Cardiac atrium fibroblast (primary cell): ENCODE results near the gene KRTAP12-3. TPM values are rescaled to one million over a fixed set of nuclear protein-coding genes. Genes with fewer than 3 reads are reported as not detected.

ENCODE experiments used
- total RNA-seq: library from RNA; depleted of rRNA; stranded (reverse); fragments of >200 nt; gene quantifications from 2 replicates; pipeline ENCODE4 v1.2.3, GENCODE V29; 2015

The KRTAP12-3 gene
- total RNA-seq = not detected in 2 replicates

GRCh38 chr21:44657635-44658540, at the start of gene KRTAP12-3:
TSS of gene KRTAP12-3 (plus strand) at chr21:44657932. CDS start at chr21:44657980, 48 bp downstream.

DNA sequence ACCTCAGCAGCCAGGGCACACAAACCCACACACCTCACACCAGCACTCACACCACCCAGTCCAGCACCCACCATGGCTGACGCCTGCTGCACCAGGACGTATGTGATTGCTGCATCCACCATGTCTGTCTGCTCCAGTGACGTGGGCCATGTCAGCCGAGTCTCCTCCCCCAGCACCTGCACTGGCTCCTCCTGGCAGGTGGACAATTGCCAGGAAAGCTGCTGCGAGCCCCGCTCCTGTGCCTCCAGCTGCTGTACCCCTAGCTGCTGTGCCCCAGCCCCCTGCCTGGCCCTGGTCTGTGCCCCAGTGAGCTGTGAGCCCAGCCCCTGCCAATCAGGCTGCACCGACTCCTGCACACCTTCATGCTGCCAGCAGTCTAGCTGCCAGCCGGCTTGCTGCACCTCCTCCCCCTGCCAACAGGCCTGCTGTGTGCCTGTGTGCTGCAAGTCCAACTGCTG, 45.7 kb upstream of the KRTAP12-3 start, which contains the start of gene KRTAP10-8:
Gene KRTAP10-8, plus strand, starts transcription at position 51 of the 458 bp plus-strand sequence. Its CDS starts 22 bp downstream, at position 73.

DNA sequence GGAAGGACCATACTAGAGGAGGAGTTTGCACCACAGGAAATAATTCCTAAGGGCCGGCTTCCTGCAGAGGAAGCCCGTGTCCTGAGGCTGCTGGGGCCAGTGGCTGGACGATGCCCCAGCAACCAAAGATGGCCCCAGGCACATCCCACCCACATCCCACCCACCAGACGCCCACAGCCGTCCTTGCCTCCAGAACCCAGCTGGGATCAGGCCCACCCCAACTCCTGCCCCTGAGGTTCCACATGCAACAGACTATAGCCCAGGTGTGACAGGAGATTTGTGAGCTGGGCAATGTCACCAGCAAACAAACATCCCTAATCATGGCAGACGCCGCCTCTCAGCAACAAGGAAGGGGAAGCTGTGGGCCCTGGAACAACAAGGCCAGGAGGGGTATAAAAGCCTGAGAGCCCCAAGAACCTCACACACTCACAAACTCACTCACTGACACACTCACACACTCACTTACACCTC, 31.0 kb upstream of the KRTAP12-3 start, which contains the start of gene KRTAP10-9:
Gene KRTAP10-9, plus strand, starts transcription at position 421 of the 471 bp plus-strand sequence. CDS start 79 bp downstream, outside the sequence.

DNA sequence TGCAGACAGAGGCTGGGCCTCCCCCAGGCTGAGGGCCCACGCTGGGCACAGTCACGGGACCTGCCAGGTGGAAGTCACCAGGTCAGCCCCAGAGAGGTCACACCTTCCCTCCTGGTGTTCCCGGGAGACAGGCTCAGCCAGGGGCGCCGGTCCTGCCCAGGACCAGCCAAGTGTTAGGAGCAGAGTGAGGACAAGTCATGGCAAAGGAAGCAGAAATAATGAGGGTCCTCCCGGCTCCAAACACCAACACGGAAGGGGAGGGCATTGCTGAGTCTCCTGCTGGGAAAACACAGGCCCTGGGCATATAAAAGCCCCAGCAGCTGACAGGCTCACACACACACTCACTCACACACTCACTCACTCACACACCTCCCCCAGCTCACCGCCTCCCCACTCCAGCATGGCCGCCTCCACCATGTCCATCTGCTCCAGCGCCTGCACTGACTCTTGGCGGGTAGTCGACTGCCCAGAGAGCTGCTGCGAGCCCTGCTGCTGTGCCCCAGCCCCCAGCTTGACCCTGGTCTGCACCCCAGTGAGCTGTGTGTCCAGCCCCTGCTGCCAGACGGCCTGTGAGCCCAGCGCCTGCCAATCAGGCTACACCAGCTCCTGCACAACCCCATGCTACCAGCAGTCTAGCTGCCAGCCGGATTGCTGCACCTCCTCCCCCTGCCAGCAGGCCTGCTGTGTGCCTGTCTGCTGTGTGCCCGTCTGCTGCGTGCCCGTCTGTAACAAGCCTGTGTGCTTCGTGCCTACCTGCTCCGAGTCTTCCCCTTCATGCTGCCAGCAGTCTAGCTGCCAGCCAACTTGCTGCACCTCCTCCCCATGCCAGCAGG, 20.5 kb upstream of the KRTAP12-3 start, which contains the start of gene KRTAP10-10:
Gene KRTAP10-10, plus strand, starts transcription at position 339 of the 833 bp plus-strand sequence. Its CDS starts 62 bp downstream, at position 401.

DNA sequence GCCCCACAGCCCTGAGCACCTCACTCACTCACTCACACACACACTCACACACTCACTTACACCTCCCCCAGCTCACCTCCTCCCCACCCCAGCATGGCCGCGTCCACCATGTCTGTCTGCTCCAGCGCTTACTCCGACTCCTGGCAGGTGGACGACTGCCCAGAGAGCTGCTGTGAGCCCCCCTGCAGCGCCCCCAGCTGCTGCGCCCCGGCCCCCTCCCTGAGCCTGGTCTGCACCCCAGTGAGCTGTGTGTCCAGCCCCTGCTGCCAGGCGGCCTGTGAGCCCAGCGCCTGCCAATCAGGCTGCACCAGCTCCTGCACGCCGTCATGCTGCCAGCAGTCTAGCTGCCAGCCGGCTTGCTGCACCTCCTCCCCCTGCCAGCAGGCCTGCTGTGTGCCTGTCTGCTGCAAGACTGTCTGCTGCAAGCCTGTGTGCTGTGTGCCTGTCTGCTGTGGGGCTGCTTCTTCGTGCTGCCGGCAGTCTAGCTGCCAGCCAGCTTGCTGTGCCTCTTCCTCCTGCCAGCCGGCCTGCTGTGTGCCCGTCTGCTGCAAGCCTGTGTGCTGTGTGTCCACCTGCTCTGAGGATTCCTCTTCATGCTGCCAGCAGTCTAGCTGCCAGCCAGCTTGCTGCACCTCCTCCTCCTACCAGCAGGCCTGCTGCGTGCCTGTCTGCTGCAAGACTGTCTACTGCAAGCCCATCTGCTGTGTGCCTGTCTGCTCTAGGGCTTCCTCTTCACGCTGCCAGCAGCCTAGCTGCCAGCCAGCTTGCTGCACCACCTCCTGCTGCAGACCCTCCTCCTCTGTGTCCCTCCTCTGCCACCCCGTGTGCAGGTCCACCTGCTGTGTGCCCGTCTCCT, 11.1 kb upstream of the KRTAP12-3 start, which contains the start of gene KRTAP10-11:
Gene KRTAP10-11, plus strand, starts transcription at position 49 of the 856 bp plus-strand sequence. Its CDS starts 45 bp downstream, at position 94.

DNA sequence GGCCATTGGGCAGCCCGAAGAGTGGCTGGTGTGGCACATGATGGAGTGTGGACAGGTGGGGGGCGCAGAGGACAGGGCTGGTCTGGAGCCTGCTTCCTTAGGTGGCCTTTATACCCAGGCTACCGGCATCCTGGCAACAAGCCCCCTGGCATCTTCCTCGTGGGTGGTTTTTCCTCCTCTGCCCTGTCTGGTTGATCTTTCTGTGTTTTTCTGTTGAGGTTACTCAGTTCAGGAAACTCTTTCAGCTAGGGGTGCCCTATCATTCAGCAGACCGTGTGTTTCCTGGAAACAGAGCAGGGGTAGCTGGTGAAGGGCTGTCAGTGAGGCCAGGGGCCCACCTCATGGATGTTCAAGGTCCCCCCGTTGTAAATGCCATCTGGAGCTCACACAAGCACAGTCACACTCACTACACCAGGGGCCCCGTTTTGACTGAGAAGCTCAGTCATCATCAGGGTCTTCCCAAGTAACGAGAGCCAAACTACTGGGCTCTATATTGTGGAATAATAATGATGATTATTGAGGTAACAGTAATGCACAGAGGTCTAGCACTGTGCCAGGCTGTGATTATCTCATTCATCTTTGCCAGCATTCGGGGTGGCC, 3.1 kb upstream of the KRTAP12-3 start, which contains the start of gene KRTAP12-4:
Gene KRTAP12-4, minus strand, starts transcription at position 84 of the 600 bp plus-strand sequence. Its CDS starts 45 bp downstream, at position 39.

GRCh38 chr21:44666401-44667320, 8.9 kb downstream of the KRTAP12-3 start, which contains the start of gene KRTAP12-2:
TSS of gene KRTAP12-2 (minus strand) at chr21:44666927. CDS start at chr21:44666886, 41 bp downstream.

DNA sequence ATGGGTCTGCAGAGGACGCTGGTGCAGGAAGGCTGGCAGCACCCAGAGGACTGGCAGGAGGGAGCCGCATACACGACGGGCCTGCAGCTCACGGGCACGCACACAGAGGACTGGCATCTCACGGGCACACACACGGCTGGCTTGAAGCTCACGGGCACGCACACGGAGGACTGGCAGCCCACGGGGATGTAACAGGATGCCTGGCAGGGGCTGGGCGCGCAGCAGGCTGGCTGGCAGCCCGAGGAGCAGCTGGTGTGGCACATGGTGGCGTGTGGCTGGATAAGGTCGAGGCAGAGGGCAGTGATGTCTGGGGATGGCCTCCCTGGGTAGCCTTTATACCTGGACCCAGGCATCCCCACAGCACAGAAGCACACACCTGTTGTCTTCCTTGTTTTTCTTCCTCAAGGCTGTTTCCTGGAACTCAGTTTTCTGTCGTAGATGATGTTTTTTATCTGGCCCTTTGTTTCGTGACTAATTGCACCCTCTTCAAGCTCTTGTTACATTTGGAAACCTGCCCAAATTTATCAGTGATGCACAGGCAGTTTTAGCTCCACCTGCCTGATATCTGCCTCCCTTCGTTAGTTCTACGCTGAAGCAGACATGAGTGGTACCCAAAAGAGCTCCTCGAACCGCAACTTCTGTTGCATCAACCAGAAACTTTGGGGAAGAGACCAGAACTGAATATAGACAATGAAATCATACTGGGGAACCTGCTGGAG, 24.3 kb downstream of the KRTAP12-3 start, which contains the start of gene KRTAP12-1:
Gene KRTAP12-1, minus strand, starts transcription at position 303 of the 719 bp plus-strand sequence. Its CDS starts 40 bp downstream, at position 263.

DNA sequence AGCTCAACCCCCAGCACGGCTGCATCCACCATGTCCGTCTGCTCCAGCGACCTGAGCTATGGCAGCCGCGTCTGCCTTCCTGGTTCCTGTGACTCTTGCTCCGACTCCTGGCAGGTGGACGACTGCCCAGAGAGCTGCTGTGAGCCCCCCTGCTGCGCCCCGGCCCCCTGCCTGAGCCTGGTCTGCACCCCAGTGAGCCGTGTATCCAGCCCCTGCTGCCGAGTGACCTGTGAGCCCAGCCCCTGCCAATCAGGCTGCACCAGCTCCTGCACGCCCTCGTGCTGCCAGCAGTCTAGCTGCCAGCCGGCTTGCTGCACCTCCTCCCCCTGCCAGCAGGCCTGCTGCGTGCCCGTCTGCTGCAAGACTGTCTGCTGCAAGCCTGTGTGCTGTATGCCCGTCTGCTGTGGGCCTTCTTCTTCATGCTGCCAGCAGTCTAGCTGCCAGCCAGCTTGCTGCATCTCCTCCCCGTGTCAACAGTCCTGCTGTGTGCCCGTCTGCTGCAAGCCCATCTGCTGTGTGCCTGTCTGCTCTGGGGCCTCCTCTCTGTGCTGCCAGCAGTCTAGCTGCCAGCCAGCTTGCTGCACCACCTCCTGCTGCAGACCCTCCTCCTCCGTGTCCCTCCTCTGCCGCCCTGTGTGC, 39.6 kb downstream of the KRTAP12-3 start, which contains the start of gene KRTAP10-12:
Gene KRTAP10-12, plus strand, starts transcription at position 1 of the 639 bp plus-strand sequence. Its CDS starts 30 bp downstream, at position 31.

Other genes with a start within 250 kb of the KRTAP12-3 start
- gene LRRC3, start 202.4 kb upstream of the KRTAP12-3 start, total RNA-seq = 3.6 and 3.7 TPM in 2 replicates
- gene KRTAP10-1, start 117.7 kb upstream of the KRTAP12-3 start, total RNA-seq = not detected in 2 replicates
- not detected in 2 replicates for gene KRTAP10-2, start 106.4 kb upstream of the KRTAP12-3 start, total RNA-seq
- gene KRTAP10-3, start 99.1 kb upstream of the KRTAP12-3 start, total RNA-seq = not detected in 2 replicates
- gene KRTAP10-4, start 84.2 kb upstream of the KRTAP12-3 start, total RNA-seq = not detected in 2 replicates
- gene KRTAP10-5, start 77.3 kb upstream of the KRTAP12-3 start, total RNA-seq = not detected in 2 replicates
- not detected in 2 replicates for gene KRTAP10-6, start 65.4 kb upstream of the KRTAP12-3 start, total RNA-seq
- not detected in 2 replicates for gene KRTAP10-7, start 57.3 kb upstream of the KRTAP12-3 start, total RNA-seq
- gene KRTAP10-8, start 45.9 kb upstream of the KRTAP12-3 start, total RNA-seq = not detected in 2 replicates
- not detected in 2 replicates for gene KRTAP10-9, start 30.8 kb upstream of the KRTAP12-3 start, total RNA-seq
- gene KRTAP10-10, start 20.6 kb upstream of the KRTAP12-3 start, total RNA-seq = not detected in 2 replicates
- gene KRTAP10-11, start 11.5 kb upstream of the KRTAP12-3 start, total RNA-seq = not detected in 2 replicates
- not detected in 2 replicates for gene KRTAP12-4, start 3.3 kb upstream of the KRTAP12-3 start, total RNA-seq
- not detected in 2 replicates for gene KRTAP12-2, start 9.0 kb downstream of the KRTAP12-3 start, total RNA-seq
- not detected in 2 replicates for gene KRTAP12-1, start 24.2 kb downstream of the KRTAP12-3 start, total RNA-seq
- gene KRTAP10-12, start 39.2 kb downstream of the KRTAP12-3 start, total RNA-seq = not detected in 2 replicates
- not detected in 2 replicates for gene TSPEAR, start 53.6 kb downstream of the KRTAP12-3 start, total RNA-seq
- gene UBE2G2, start 143.9 kb downstream of the KRTAP12-3 start, total RNA-seq = 33.4 and 43.9 TPM in 2 replicates
- gene SUMO3, start 160.1 kb downstream of the KRTAP12-3 start, total RNA-seq = 59.6 and 64.6 TPM in 2 replicates
- 292 and 302 TPM in 2 replicates for gene PTTG1IP, start 215.8 kb downstream of the KRTAP12-3 start, total RNA-seq